Upper lobe of left lung (tissue), 6 donors: Measurements from ENCODE around the gene FAM222A. TPM values are rescaled to one million over a fixed set of nuclear protein-coding genes. Genes with fewer than 3 reads are reported as not detected.
A peak's percentile ranks its signal among the peaks of the same experiment; 100 is the strongest.

Source experiments
- ATAC-seq, 2 donors: fragments of 200-7000 bp; cut with Tn5 transposase; one replicate each; pipeline ENCODE4 v1.9.1; 2022; ENCODE audit warnings: mild to moderate bottlenecking in 2 of 2, moderate library complexity in 2 of 2; ENCODE audit not compliant: low FRiP score in 2 of 2
- DNase-seq, 2 donors: peaks; one replicate each; pipeline ENCODE4 v3.0.0-alpha.2; 2019 to 2020
- H3K27ac ChIP-seq, 4 donors: fragments of 200-600 bp; sonication (generic); one replicate each; pipeline ENCODE4 v1.5.1; 2016 to 2019
- H3K27me3 ChIP-seq, 4 donors: fragments of 200-600 bp; sonication (generic); one replicate each; pipeline ENCODE4 v1.5.1; 2017 to 2019
- H3K36me3 ChIP-seq, 4 donors: fragments of 200-600 bp; sonication (generic); one replicate each; pipeline ENCODE4 v1.5.1; 2016 to 2019
- H3K4me1 ChIP-seq, 4 donors: fragments of 200-600 bp; sonication (generic); one replicate each; pipeline ENCODE4 v1.5.1; 2018 to 2019
- H3K4me3 ChIP-seq, 4 donors: fragments of 200-600 bp; sonication (generic); one replicate each; pipeline ENCODE4 v1.5.1; 2017 to 2019; ENCODE audit warnings: mild to moderate bottlenecking in 2 of 4, moderate library complexity in 1 of 4
- H3K9me3 ChIP-seq, 4 donors: fragments of 200-600 bp; sonication (generic); one replicate each; pipeline ENCODE4 v1.5.1; 2018 to 2019
- EP300 ChIP-seq, 4 donors: sonication (generic); formaldehyde crosslinking; IDR thresholded peaks; one replicate each; pipeline ENCODE4 v1.5.1; 2017; ENCODE audit warnings: antibody characterized with exemption in 4 of 4, control low read depth in 2 of 4
- POLR2A ChIP-seq, 4 donors: fragments of 450-650 bp; IDR thresholded peaks; one replicate each; pipeline ENCODE4 v1.5.1; 2016 to 2017; ENCODE audit warnings: antibody characterized with exemption in 4 of 4, mild to moderate bottlenecking in 2 of 4
- POLR2AphosphoS5 ChIP-seq, 2 donors: sonication (generic); formaldehyde crosslinking; IDR thresholded peaks; one replicate each; pipeline ENCODE4 v1.5.1; 2017; ENCODE audit warnings: antibody characterized with exemption in 2 of 2
- WGBS, 2 donors: methylation state at CpG; one replicate each; pipeline ENCODE4 v1.1.5; 2017 to 2018; 5-methylcytosine and 5-hydroxymethylcytosine counted together
- total RNA-seq, 6 donors: library from RNA; depleted of rRNA in 4 of 6; stranded (reverse); fragments of >200 nt in 4 of 6; gene quantifications; one replicate each; pipeline versions ENCODE4 v1.1.0 to v1.2.1, GENCODE V29; 2016 to 2021
- TF ChIP-seq, protein P1 (sequence below), 6 experiments: fragments of 450-650 bp in 4 of 6; fragments of 200-600 bp in 2 of 6; sonication (generic) in 2 of 6; IDR thresholded peaks; one replicate each; pipeline ENCODE4 v1.5.1; 2016 to 2019; ENCODE audit warnings: antibody characterized with exemption in 6 of 6
- donor health status: DM: no; HTN: no; CAD: no; lungs with moderate emphysema.
- donor health status: DM: no; HTN: yes; CAD: no; lungs with severe emphysema.

The FAM222A gene
- total RNA-seq, 6 donors from 2014 or later, result 1.0 to 7.3 (median 3.7) TPM

- Histone ChIP-seq H3K27me3 (peaks cover 0 to 6% (median 0%) of the 10 kb centered on the region in 4 donors), H3K4me1 (peaks cover 0 to 13% (median 0%) of the 10 kb centered on the region in 4 donors), H3K36me3 (no peaks in the 10 kb centered on the region), H3K4me3 (no peak overlapping the region), H3K27ac (no peak overlapping the region), H3K9me3 (no peaks in the 10 kb centered on the region)
- peak in 1 of 2 donors; percentile 20 for DNase-seq
- TF ChIP-seq, protein P1, sequence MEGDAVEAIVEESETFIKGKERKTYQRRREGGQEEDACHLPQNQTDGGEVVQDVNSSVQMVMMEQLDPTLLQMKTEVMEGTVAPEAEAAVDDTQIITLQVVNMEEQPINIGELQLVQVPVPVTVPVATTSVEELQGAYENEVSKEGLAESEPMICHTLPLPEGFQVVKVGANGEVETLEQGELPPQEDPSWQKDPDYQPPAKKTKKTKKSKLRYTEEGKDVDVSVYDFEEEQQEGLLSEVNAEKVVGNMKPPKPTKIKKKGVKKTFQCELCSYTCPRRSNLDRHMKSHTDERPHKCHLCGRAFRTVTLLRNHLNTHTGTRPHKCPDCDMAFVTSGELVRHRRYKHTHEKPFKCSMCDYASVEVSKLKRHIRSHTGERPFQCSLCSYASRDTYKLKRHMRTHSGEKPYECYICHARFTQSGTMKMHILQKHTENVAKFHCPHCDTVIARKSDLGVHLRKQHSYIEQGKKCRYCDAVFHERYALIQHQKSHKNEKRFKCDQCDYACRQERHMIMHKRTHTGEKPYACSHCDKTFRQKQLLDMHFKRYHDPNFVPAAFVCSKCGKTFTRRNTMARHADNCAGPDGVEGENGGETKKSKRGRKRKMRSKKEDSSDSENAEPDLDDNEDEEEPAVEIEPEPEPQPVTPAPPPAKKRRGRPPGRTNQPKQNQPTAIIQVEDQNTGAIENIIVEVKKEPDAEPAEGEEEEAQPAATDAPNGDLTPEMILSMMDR (IDR thresholded peaks at IDR 0.05), result no peak
- no peak for TF ChIP-seq POLR2A (IDR thresholded peaks at IDR 0.05)
- no peak for TF ChIP-seq EP300 (IDR thresholded peaks at IDR 0.05)
- TF ChIP-seq POLR2AphosphoS5 (IDR thresholded peaks at IDR 0.05), result no peak
- no peak for ATAC-seq
- WGBS, 2 donors, result 19 to 28% methylated on average over 22 of the region's 22 CpGs
Measured at GRCh38 chr12:109734219-109735000, 20.8 kb downstream of the FAM222A start.

- Histone ChIP-seq H3K4me3 (no peak overlapping the region), H3K4me1 (peaks cover 0 to 13% (median 3%) of the 10 kb centered on the region in 4 donors), H3K27ac (no peak overlapping the region), H3K9me3 (no peaks in the 10 kb centered on the region), H3K27me3 (peaks cover 0 to 6% (median 0%) of the 10 kb centered on the region in 4 donors), H3K36me3 (no peaks in the 10 kb centered on the region)
- no peak for TF ChIP-seq POLR2A (IDR thresholded peaks at IDR 0.05)
- TF ChIP-seq, protein P1 (IDR thresholded peaks at IDR 0.05), result no peak
- no peak for TF ChIP-seq EP300 (IDR thresholded peaks at IDR 0.05)
- TF ChIP-seq POLR2AphosphoS5 (IDR thresholded peaks at IDR 0.05), result no peak
- WGBS, 2 donors, result 65 to 70% methylated on average over 12 of the region's 12 CpGs
- ATAC-seq (no peak), DNase-seq (peak in 1 of 2 donors; percentile 3)
Measured at GRCh38 chr12:109735051-109735521, 21.5 kb downstream of the FAM222A start.

- peaks cover 0 to 6% (median 0%) of the 10 kb centered on the region in 4 donors for H3K27me3 ChIP-seq
- H3K4me1 ChIP-seq, result peaks cover 0 to 13% (median 4%) of the 10 kb centered on the region in 4 donors
- no peaks in the 10 kb centered on the region for H3K36me3 ChIP-seq
- no peak overlapping the region for H3K27ac ChIP-seq
- no peak overlapping the region for H3K4me3 ChIP-seq
- TF ChIP-seq, protein P1 (IDR thresholded peaks at IDR 0.05), result no peak
- TF ChIP-seq POLR2AphosphoS5 (IDR thresholded peaks at IDR 0.05), result no peak
- no peak for TF ChIP-seq EP300 (IDR thresholded peaks at IDR 0.05)
- TF ChIP-seq POLR2A (IDR thresholded peaks at IDR 0.05), result no peak
- WGBS, 2 donors, result 64 to 72% methylated on average over 6 to 9 of the region's 9 CpGs
- ATAC-seq (no peak), DNase-seq (peak in 1 of 2 donors; percentile 6)
- H3K9me3 ChIP-seq, result no peaks in the 10 kb centered on the region
Measured at GRCh38 chr12:109735825-109736551, 22.4 kb downstream of the FAM222A start.

- ATAC-seq (peak in 1 of 2 donors; percentile 24), DNase-seq (peak in 1 of 2 donors; percentile 20)
- no peaks in the 10 kb centered on the region for H3K36me3 ChIP-seq
- H3K4me3 ChIP-seq, result no peak overlapping the region
- WGBS, 2 donors, result 31 to 46% methylated on average over 3 to 12 of the region's 12 CpGs
- peaks cover 0 to 6% (median 0%) of the 10 kb centered on the region in 4 donors for H3K27me3 ChIP-seq
- no peak for TF ChIP-seq POLR2AphosphoS5 (IDR thresholded peaks at IDR 0.05)
- TF ChIP-seq POLR2A (IDR thresholded peaks at IDR 0.05), result no peak
- TF ChIP-seq, protein P1 (IDR thresholded peaks at IDR 0.05), result no peak
- no peak for TF ChIP-seq EP300 (IDR thresholded peaks at IDR 0.05)
- H3K9me3 ChIP-seq, result no peaks in the 10 kb centered on the region
- no peak overlapping the region for H3K27ac ChIP-seq
- H3K4me1 ChIP-seq, result peaks cover 0 to 13% (median 4%) of the 10 kb centered on the region in 4 donors
Measured at GRCh38 chr12:109736552-109737108, 23.0 kb downstream of the FAM222A start.
